Measurements from ENCODE around the gene ALKBH4.

The ALKBH4 gene

GRCh38 chr7:102447311-102447710 is 17.4 kb downstream of the ALKBH4 start:
- no peaks in the 10 kb centered on the region for H3K9me3 Mint-ChIP-seq
- H3K4me3 Mint-ChIP-seq, result no peak overlapping the region
- H3K36me3 Mint-ChIP-seq, result no peaks in the 10 kb centered on the region
- no peaks in the 10 kb centered on the region for H3K27me3 Mint-ChIP-seq
- no peak overlapping the region for H3K27ac Mint-ChIP-seq
- no peaks in the 10 kb centered on the region for H3K4me1 Mint-ChIP-seq

- Mint-ChIP-seq H3K36me3 (no peaks in the 10 kb centered on the region), H3K4me3 (no peak overlapping the region), H3K4me1 (no peaks in the 10 kb centered on the region), H3K27ac (no peak overlapping the region), H3K9me3 (no peaks in the 10 kb centered on the region), H3K27me3 (no peaks in the 10 kb centered on the region)
Observed at GRCh38 chr7:102446387-102447156, 18.1 kb downstream of the ALKBH4 start.

- no peaks in the 10 kb centered on the region for H3K4me1 Mint-ChIP-seq
- H3K27ac Mint-ChIP-seq, result no peak overlapping the region
- H3K36me3 Mint-ChIP-seq, result no peaks in the 10 kb centered on the region
- H3K9me3 Mint-ChIP-seq, result no peaks in the 10 kb centered on the region
- no peak overlapping the region for H3K4me3 Mint-ChIP-seq
- H3K27me3 Mint-ChIP-seq, result no peaks in the 10 kb centered on the region
Observed at GRCh38 chr7:102445674-102446071, 19.0 kb downstream of the ALKBH4 start.

- Mint-ChIP-seq H3K27me3 (no peaks in the 10 kb centered on the region), H3K27ac (no peak overlapping the region), H3K9me3 (no peaks in the 10 kb centered on the region), H3K36me3 (no peaks in the 10 kb centered on the region), H3K4me3 (no peak overlapping the region), H3K4me1 (no peaks in the 10 kb centered on the region)
Observed at GRCh38 chr7:102444961-102445673, 19.5 kb downstream of the ALKBH4 start.

GRCh38 chr7:102439963-102440795 is 24.5 kb downstream of the ALKBH4 start:
- Mint-ChIP-seq H3K4me3 (no peak overlapping the region), H3K36me3 (no peaks in the 10 kb centered on the region), H3K27ac (no peak overlapping the region), H3K27me3 (no peaks in the 10 kb centered on the region), H3K4me1 (peaks cover 15% of the 10 kb centered on the region), H3K9me3 (no peaks in the 10 kb centered on the region)

- Mint-ChIP-seq H3K27ac (peak overlapping the region; percentile 23), H3K4me1 (peaks cover 34% of the 10 kb centered on the region), H3K27me3 (no peaks in the 10 kb centered on the region), H3K4me3 (peak overlapping the region; percentile 42), H3K9me3 (no peaks in the 10 kb centered on the region), H3K36me3 (no peaks in the 10 kb centered on the region)
Observed at GRCh38 chr7:102436118-102436517, 28.5 kb downstream of the ALKBH4 start.

- peak overlapping the region; percentile 86 for H3K4me3 Mint-ChIP-seq
- peaks cover 55% of the 10 kb centered on the region for H3K4me1 Mint-ChIP-seq
- no peaks in the 10 kb centered on the region for H3K9me3 Mint-ChIP-seq
- H3K27me3 Mint-ChIP-seq, result no peaks in the 10 kb centered on the region
- no peaks in the 10 kb centered on the region for H3K36me3 Mint-ChIP-seq
- peak overlapping the region; percentile 79 for H3K27ac Mint-ChIP-seq
Observed at GRCh38 chr7:102434039-102434486, 30.6 kb downstream of the ALKBH4 start.

- Mint-ChIP-seq H3K27me3 (no peaks in the 10 kb centered on the region), H3K4me1 (peaks cover 57% of the 10 kb centered on the region), H3K36me3 (no peaks in the 10 kb centered on the region), H3K4me3 (peak within 1 kb of the TSS; percentile 86), H3K27ac (peak within 1 kb of the TSS; percentile 79), H3K9me3 (no peaks in the 10 kb centered on the region)
Observed at GRCh38 chr7:102433219-102434038, 31.2 kb downstream of the ALKBH4 start, which contains the start of gene ORAI2. TSS of gene ORAI2 (plus strand) at chr7:102433575. CDS start at chr7:102438957, 5,382 bp downstream.

- Mint-ChIP-seq H3K27ac (peak overlapping the region; percentile 79), H3K4me1 (peaks cover 64% of the 10 kb centered on the region), H3K4me3 (peak overlapping the region; percentile 64), H3K36me3 (no peaks in the 10 kb centered on the region), H3K9me3 (no peaks in the 10 kb centered on the region), H3K27me3 (no peaks in the 10 kb centered on the region)
Observed at GRCh38 chr7:102432442-102433218, 32.0 kb downstream of the ALKBH4 start.

GRCh38 chr7:102431617-102432298 is 32.9 kb downstream of the ALKBH4 start:
- H3K36me3 Mint-ChIP-seq, result no peaks in the 10 kb centered on the region
- H3K4me1 Mint-ChIP-seq, result peaks cover 68% of the 10 kb centered on the region
- no peaks in the 10 kb centered on the region for H3K9me3 Mint-ChIP-seq
- H3K27ac Mint-ChIP-seq, result peak overlapping the region; percentile 96
- peak overlapping the region; percentile 79 for H3K4me3 Mint-ChIP-seq
- no peaks in the 10 kb centered on the region for H3K27me3 Mint-ChIP-seq

- Mint-ChIP-seq H3K36me3 (peaks cover 7% of the 10 kb centered on the region), H3K9me3 (no peaks in the 10 kb centered on the region), H3K27me3 (no peaks in the 10 kb centered on the region), H3K27ac (peak overlapping the region; percentile 95), H3K4me1 (peaks cover 75% of the 10 kb centered on the region), H3K4me3 (peak overlapping the region; percentile 9)
Observed at GRCh38 chr7:102429141-102429899, 35.3 kb downstream of the ALKBH4 start.

- Mint-ChIP-seq H3K27ac (peak overlapping the region; percentile 99), H3K27me3 (no peaks in the 10 kb centered on the region), H3K4me1 (peaks cover 83% of the 10 kb centered on the region), H3K9me3 (no peaks in the 10 kb centered on the region), H3K36me3 (peaks cover 7% of the 10 kb centered on the region), H3K4me3 (peak overlapping the region; percentile 91)
Observed at GRCh38 chr7:102427019-102427405, 37.7 kb downstream of the ALKBH4 start.

- Mint-ChIP-seq H3K4me3 (peak overlapping the region; percentile 91), H3K36me3 (peaks cover 7% of the 10 kb centered on the region), H3K27ac (peak overlapping the region; percentile 99), H3K4me1 (peaks cover 77% of the 10 kb centered on the region), H3K9me3 (no peaks in the 10 kb centered on the region), H3K27me3 (no peaks in the 10 kb centered on the region)
Observed at GRCh38 chr7:102426268-102427018, 38.2 kb downstream of the ALKBH4 start.
